Chondrocyte (in vitro differentiated cells): ENCODE data around the gene AXDND1. TPM values are rescaled to one million over a fixed set of nuclear protein-coding genes. Genes with fewer than 3 reads are reported as not detected.
A peak's percentile ranks its signal among the peaks of the same experiment; 100 is the strongest.
"Not testable (repeated sequence)": the region's sequence is repeated elsewhere in the genome, so short reads cannot be mapped to it uniquely, and the experiment has no call there.

Experiments used
- DNase-seq: peaks from one replicate; pipeline ENCODE4 v3.0.0; 2021; ENCODE audit warnings: mixed read lengths, low spot score
- H3K27ac Mint-ChIP-seq: one replicate; pipeline ENCODE4 v1.8.0; 2021; ENCODE audit warnings: mild to moderate bottlenecking, moderate library complexity, mixed read lengths; ENCODE audit not compliant: unreplicated experiment
- H3K27me3 Mint-ChIP-seq: 2 replicates; pipeline ENCODE4 v1.8.0; 2021; ENCODE audit warnings: low read depth, mixed read lengths
- H3K36me3 Mint-ChIP-seq: 2 replicates; pipeline ENCODE4 v1.8.0; 2021; ENCODE audit warnings: low read depth, mixed read lengths
- H3K4me1 Mint-ChIP-seq: 2 replicates; pipeline ENCODE4 v1.8.0; 2021; ENCODE audit warnings: low read depth, mild to moderate bottlenecking, mixed read lengths
- H3K4me3 Mint-ChIP-seq: one replicate; pipeline ENCODE4 v1.8.0; 2021; ENCODE audit warnings: mild to moderate bottlenecking, moderate library complexity, mixed read lengths; ENCODE audit not compliant: unreplicated experiment
- H3K9me3 Mint-ChIP-seq: 2 replicates; pipeline ENCODE4 v1.8.0; 2021; ENCODE audit warnings: low read depth, mixed read lengths
- total RNA-seq: library from RNA; stranded (reverse); gene quantifications from 3 replicates; pipeline ENCODE4 v1.2.1, GENCODE V29; 2021
- TF ChIP-seq, protein P1 (sequence below): fragments of 200-600 bp; sonication (generic); IDR thresholded peaks from 2 replicates; pipeline ENCODE4 v1.5.0; 2021; ENCODE audit warnings: antibody characterized with exemption, mild to moderate bottlenecking, moderate library complexity

The AXDND1 gene
- total RNA-seq, 1 donor from 2014 or later: 0.20 TPM

DNA sequence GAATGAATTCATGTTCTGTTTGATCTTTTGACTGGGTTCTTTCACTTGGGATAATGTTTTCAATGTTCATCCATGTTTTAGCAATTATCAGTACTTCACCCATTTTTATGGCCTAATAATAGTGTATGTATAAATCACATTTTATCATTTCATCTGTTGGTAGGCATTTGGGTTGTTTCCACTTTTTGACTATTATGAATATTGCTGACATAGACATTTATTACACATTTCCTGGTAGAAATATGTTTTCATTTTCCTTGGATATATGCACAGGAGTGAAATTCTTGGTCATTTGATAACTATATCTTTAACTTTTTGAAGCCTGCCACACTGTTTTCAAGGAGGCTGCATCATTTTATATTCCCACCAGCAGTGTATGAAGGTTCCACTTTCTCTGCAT is 79.8 kb downstream of the AXDND1 start:
- Mint-ChIP-seq H3K27ac (no peak overlapping the region), H3K4me1 (no peaks in the 10 kb centered on the region), H3K9me3 (no peaks in the 10 kb centered on the region), H3K36me3 (no peaks in the 10 kb centered on the region), H3K4me3 (no peak overlapping the region), H3K27me3 (peaks cover 5% of the 10 kb centered on the region)
- DNase-seq: no peak
- TF ChIP-seq, protein P1, sequence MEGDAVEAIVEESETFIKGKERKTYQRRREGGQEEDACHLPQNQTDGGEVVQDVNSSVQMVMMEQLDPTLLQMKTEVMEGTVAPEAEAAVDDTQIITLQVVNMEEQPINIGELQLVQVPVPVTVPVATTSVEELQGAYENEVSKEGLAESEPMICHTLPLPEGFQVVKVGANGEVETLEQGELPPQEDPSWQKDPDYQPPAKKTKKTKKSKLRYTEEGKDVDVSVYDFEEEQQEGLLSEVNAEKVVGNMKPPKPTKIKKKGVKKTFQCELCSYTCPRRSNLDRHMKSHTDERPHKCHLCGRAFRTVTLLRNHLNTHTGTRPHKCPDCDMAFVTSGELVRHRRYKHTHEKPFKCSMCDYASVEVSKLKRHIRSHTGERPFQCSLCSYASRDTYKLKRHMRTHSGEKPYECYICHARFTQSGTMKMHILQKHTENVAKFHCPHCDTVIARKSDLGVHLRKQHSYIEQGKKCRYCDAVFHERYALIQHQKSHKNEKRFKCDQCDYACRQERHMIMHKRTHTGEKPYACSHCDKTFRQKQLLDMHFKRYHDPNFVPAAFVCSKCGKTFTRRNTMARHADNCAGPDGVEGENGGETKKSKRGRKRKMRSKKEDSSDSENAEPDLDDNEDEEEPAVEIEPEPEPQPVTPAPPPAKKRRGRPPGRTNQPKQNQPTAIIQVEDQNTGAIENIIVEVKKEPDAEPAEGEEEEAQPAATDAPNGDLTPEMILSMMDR: no peak

DNA sequence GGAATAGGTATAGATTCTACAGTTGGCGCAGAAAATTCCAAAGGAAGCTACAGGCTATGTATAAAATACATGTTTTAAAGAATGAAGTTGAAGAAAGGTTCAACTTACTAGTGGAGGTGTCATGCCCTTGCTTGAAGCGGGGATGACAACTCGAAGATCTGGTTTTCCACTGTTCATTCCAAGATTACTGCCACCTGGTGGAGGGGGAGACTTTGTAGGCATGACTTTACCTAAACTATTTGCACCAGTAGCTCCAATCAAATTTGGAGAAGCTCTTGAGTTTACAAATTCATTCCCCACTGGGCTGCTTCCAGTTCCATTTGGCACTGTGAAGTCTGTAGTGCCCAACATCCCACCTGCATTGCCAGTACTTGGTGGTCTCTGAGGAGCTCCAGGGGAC is 81.7 kb downstream of the AXDND1 start:
- no peaks in the 10 kb centered on the region for H3K4me1 Mint-ChIP-seq
- H3K9me3 Mint-ChIP-seq: peaks cover 9% of the 10 kb centered on the region
- TF ChIP-seq, protein P1: peak; percentile 45

DNA sequence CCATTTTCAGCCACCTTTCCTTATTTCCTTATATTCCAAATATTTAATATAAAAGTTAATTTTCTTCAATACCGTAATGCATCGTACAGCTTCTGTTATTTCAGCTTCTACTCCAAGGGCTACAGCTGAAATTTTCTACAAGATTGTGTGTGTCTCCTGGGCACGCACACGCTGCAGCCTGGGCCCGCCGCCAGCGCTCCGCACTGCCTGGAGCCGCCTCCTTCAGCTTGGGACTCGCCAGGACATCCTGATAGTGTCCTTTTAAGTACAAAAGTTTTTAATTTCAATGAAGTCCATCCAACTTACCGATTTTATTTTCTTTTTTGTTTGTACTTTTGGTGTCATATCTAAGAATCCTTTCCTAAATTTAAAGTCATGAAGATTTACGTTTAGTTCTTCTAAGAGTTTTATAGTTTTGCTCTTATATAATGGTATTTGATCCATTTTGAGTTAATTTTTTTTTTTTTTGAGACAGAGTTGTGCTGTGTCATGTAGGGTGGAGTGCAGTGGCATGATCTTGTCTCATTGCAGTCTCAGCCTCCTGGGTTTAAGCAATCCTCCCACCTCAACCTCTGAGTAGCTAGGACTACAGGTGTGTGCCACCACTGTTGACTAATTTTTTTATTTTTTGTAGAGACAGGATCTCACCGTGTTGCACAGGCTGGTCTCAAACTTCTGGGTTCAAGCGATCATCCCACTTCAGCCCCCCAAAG is 82.8 kb downstream of the AXDND1 start:
- Mint-ChIP-seq H3K27me3 (peaks cover 5% of the 10 kb centered on the region), H3K36me3 (no peaks in the 10 kb centered on the region), H3K27ac (no peak overlapping the region), H3K9me3 (peaks cover 9% of the 10 kb centered on the region), H3K4me1 (no peaks in the 10 kb centered on the region), H3K4me3 (no peak overlapping the region)
- no peak for DNase-seq
- TF ChIP-seq, protein P1: no peak

More for the DNA sequence above, 81.7 kb downstream of the AXDND1 start:
- no peaks in the 10 kb centered on the region for H3K36me3 Mint-ChIP-seq
- peaks cover 5% of the 10 kb centered on the region for H3K27me3 Mint-ChIP-seq
- no peak overlapping the region for H3K27ac Mint-ChIP-seq
- no peak overlapping the region for H3K4me3 Mint-ChIP-seq
- no peak for DNase-seq

DNA sequence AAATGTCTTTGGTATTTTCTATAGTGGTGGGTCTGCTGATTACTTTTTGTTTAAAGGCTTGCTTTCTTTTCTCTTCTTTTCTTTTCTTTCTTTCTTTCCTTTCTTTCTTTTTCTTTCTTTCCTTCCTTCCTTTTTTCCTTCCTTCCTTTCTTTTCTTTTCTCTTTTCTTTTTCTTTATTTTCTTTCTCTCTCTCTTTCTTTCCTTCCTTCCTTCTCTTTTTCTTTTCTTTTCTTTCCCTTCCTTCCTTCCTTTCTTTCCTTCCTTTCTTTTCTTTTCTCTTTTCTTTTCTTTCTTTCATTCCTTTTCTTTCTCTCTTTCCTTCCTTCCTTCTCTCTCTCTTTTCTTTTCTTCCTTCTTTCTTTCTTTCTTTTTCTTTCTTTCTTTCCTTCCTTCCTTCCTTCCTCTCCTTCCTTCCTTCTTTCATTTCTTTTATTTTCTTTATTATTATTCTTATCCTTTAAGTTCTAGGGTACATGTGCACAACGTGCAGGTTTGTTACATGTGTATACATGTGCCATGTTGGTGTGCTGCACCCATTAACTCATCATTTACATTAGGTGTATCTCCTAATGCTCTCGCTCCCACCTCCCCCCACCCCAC is 93.9 kb downstream of the AXDND1 start:
- not testable (repeated sequence) for DNase-seq, H3K27ac Mint-ChIP-seq, H3K4me1 Mint-ChIP-seq, H3K36me3 Mint-ChIP-seq, H3K4me3 Mint-ChIP-seq, H3K27me3 Mint-ChIP-seq
- H3K9me3 Mint-ChIP-seq: peaks cover 15% of the 10 kb centered on the region

DNA sequence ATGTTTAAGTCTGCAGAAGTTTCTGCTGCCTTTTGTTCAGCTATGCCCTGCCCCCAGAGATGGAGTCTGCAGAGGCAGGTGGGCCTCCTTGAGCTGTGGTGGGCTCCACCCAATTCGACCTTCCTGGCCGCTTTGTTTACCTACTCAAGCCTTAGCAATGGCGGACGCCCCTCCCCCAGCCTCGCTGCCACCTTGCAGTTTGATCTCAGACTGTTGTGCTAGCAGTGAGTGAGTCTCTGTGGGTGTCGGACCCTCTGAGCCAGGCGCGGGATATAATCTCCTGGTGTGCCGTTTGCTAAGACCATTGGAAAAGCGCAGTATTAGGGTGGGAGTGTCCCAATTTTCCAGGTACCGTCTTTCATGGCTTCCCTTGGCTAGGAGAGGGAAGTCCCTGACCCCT is 99.9 kb downstream of the AXDND1 start:
- H3K27me3 Mint-ChIP-seq, H3K27ac Mint-ChIP-seq, DNase-seq, H3K4me1 Mint-ChIP-seq, H3K36me3 Mint-ChIP-seq, H3K4me3 Mint-ChIP-seq: not testable (repeated sequence)
- peaks cover 26% of the 10 kb centered on the region for H3K9me3 Mint-ChIP-seq

DNA sequence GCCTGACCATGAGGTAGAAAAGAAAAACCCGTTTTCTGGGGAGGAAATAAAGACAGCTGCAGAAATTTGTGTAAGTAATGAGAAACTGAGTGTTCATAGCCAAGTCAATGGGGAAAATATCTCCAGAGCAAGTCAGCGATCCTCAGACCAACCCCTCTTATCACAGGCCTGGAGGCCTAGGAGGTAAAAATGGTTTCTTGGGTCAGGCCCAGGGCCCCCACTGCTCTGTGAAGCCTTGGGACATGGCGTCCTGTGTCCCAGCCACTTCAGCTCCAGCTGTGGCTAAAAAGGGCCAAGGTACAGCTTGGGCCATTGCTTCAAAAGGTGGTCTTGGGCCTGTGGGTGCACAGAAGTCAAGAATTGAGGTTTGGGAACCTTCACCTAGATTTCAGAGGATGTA is 108.9 kb downstream of the AXDND1 start:
- TF ChIP-seq, protein P1: no peak
- peaks cover 2% of the 10 kb centered on the region for H3K27me3 Mint-ChIP-seq
- DNase-seq: no peak
- H3K36me3 Mint-ChIP-seq: peaks cover 3% of the 10 kb centered on the region
- H3K4me3 Mint-ChIP-seq: no peak overlapping the region
- no peaks in the 10 kb centered on the region for H3K4me1 Mint-ChIP-seq
- H3K9me3 Mint-ChIP-seq: peaks cover 38% of the 10 kb centered on the region
- no peak overlapping the region for H3K27ac Mint-ChIP-seq
